Left ventricle myocardium inferior (tissue), 1 donor: ENCODE results near the gene GSTA5. TPM values are rescaled to one million over a fixed set of nuclear protein-coding genes. Genes with fewer than 3 reads are reported as not detected.

Experiments used
- DNase-seq: peaks from one replicate; pipeline ENCODE4 v3.0.0-alpha.2; 2020
- H3K27ac ChIP-seq: fragments of 200-600 bp; replicated peaks from 2 replicates; pipeline ENCODE4 v1.8.0; 2021
- H3K27me3 ChIP-seq: fragments of 200-600 bp; 2 replicates; pipeline ENCODE4 v1.8.0; 2021; ENCODE audit warnings: low read depth
- H3K36me3 ChIP-seq: fragments of 200-600 bp; 2 replicates; pipeline ENCODE4 v1.8.0; 2021
- H3K4me1 ChIP-seq: fragments of 200-600 bp; 2 replicates; pipeline ENCODE4 v1.8.0; 2021
- H3K4me3 ChIP-seq: fragments of 200-600 bp; 2 replicates; pipeline ENCODE4 v1.8.0; 2021; ENCODE audit warnings: mild to moderate bottlenecking, moderate library complexity
- H3K9me3 ChIP-seq: fragments of 200-600 bp; replicated peaks from 2 replicates; pipeline ENCODE4 v1.8.0; 2021
- CTCF ChIP-seq: fragments of 200-600 bp; IDR thresholded peaks from 2 replicates; pipeline ENCODE4 v1.8.0; 2021; ENCODE audit warnings: antibody characterized with exemption, mild to moderate bottlenecking, borderline replicate concordance
- intact Hi-C: fragments of 100-400 bp; cut with micrococcal nuclease; formaldehyde crosslinking; loops from one replicate; pipeline ENCODE4 v1.11.0; 2022
- long read RNA-seq: library from polyadenylated mRNA; unstranded; transcript quantifications from one replicate; pipeline ENCODE4 v2.0.0, GENCODE V29; 2021
- total RNA-seq: library from RNA; stranded (reverse); fragmentation: NEBNext Ultra II Directional; extraction: Animal tissue kit (Norgen Biotek cat#: 25700); gene quantifications from one replicate; pipeline ENCODE4 v1.2.1, GENCODE V29; 2021
- donor health status: DM: no; HTN: yes; CAD: no; lungs with severe emphysema.

The GSTA5 gene
- total RNA-seq = not detected
- long read RNA-seq = 0 reads

DNA sequence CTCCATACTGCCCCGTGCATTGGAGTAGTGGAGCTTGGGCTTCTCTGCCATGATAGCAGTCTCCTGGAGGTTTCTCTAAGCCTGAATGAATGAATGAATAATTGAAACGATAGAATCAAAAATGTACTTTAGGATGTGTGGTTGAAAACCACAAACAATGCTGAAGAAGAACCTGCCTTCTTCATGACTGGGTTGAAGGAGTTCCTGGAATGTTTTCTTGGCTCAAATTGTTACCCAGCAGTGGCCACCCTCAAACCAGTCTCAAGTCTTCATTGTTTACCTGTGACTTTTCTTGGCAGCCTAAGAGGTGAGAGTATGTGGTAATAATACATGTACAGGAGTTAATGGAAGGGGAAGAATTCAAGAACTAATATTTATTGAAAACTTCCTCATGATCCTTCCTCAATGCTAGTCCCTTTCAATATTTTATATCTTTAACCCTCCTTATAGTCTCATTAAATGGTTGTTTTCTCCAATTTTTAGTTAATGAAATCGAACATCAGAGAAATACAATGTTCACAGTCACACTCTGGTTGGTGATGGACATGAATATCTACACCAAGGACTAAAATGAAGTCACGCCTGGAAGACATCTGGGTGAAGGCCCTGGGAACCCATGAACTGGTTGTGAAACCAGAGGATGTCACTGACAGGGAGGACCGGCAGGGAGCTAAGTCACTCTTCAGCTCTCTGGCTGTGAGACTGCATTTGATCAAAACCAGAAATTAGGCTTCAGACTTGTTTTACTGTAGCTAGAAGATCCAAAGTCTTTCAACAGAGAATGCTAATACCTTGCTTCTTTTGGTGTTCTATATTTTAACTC, at the start of gene GSTA5:
Gene GSTA5 (minus strand): TSS at position 51 of the 823 bp plus-strand sequence.
- no peak for DNase-seq
- Histone ChIP-seq H3K4me3 (no peak within 1 kb of the TSS), H3K27ac (no peak within 1 kb of the TSS), H3K9me3 (no peaks in the 10 kb centered on the region), H3K4me1 (no peaks in the 10 kb centered on the region), H3K27me3 (peaks cover 33% of the 10 kb centered on the region), H3K36me3 (no peaks in the 10 kb centered on the region)
- no peak for TF ChIP-seq CTCF
- intact Hi-C loops = no loop called here

- H3K36me3 ChIP-seq = no peaks in the 10 kb centered on the region
- intact Hi-C loops = no loop called here
- no peaks in the 10 kb centered on the region for H3K27me3 ChIP-seq
- H3K4me1 ChIP-seq = no peaks in the 10 kb centered on the region
- no peak for TF ChIP-seq CTCF
- H3K4me3 ChIP-seq = no peak overlapping the region
- H3K27ac ChIP-seq = no peak overlapping the region
- no peak for DNase-seq
- H3K9me3 ChIP-seq = no peaks in the 10 kb centered on the region
These were observed 49.4 kb upstream of the GSTA5 start for GRCh38 chr6:52890018-52890417.

DNA sequence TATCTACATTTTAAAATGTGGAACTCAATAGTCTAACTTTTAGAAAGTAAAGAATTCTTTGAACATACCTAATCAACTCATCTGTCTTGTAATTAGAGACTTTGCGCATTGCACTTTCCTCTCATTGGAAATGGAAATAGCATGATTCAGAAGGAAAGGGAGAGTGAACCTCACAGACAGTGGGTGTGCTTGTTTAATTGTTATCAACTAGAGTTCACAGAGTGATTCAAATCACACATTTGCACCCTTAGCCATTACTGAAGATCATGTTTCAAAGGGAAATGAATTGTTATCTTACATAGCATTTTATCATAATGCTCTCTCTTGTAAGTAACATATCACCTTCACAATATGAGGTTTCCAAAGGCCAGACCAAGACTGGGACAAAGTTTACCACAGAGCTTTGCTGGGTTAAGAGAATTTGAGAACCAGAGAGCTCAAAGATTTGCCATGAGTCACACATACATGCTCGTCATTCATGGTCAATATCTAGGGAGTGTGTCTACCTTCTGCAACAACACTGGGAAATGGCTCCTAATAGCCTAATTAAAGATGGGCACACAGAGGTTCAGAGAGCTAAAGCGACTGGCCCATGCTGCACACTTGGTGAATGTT, 47.4 kb upstream of the GSTA5 start:
- H3K27ac ChIP-seq = no peak overlapping the region
- no peak overlapping the region for H3K4me3 ChIP-seq
- no peaks in the 10 kb centered on the region for H3K36me3 ChIP-seq
- no peak for DNase-seq
- H3K4me1 ChIP-seq = no peaks in the 10 kb centered on the region
- TF ChIP-seq CTCF = no peak
- intact Hi-C loops = no loop called here
- no peaks in the 10 kb centered on the region for H3K9me3 ChIP-seq
- no peaks in the 10 kb centered on the region for H3K27me3 ChIP-seq

- Histone ChIP-seq H3K4me3 (peak overlapping the region; percentile 69), H3K27ac (peak overlapping the region; percentile 40), H3K9me3 (no peaks in the 10 kb centered on the region), H3K36me3 (no peaks in the 10 kb centered on the region), H3K4me1 (no peaks in the 10 kb centered on the region), H3K27me3 (no peaks in the 10 kb centered on the region)
- TF ChIP-seq CTCF = peak; percentile 89
- peak; percentile 29 for DNase-seq
- intact Hi-C loops = no loop called here
These were observed 41.6 kb upstream of the GSTA5 start for GRCh38 chr6:52881996-52882841.

- TF ChIP-seq CTCF = no peak
- Histone ChIP-seq H3K27ac (no peak overlapping the region), H3K36me3 (no peaks in the 10 kb centered on the region), H3K4me3 (peak overlapping the region; percentile 69), H3K4me1 (no peaks in the 10 kb centered on the region), H3K27me3 (no peaks in the 10 kb centered on the region), H3K9me3 (no peaks in the 10 kb centered on the region)
- intact Hi-C loops = no loop called here
- DNase-seq = no peak
These were observed 41.0 kb upstream of the GSTA5 start for GRCh38 chr6:52881662-52881995.
